Measurements from ENCODE around the gene BPIFB1.

Gene BPIFB1, protein sequence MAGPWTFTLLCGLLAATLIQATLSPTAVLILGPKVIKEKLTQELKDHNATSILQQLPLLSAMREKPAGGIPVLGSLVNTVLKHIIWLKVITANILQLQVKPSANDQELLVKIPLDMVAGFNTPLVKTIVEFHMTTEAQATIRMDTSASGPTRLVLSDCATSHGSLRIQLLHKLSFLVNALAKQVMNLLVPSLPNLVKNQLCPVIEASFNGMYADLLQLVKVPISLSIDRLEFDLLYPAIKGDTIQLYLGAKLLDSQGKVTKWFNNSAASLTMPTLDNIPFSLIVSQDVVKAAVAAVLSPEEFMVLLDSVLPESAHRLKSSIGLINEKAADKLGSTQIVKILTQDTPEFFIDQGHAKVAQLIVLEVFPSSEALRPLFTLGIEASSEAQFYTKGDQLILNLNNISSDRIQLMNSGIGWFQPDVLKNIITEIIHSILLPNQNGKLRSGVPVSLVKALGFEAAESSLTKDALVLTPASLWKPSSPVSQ

DNA sequence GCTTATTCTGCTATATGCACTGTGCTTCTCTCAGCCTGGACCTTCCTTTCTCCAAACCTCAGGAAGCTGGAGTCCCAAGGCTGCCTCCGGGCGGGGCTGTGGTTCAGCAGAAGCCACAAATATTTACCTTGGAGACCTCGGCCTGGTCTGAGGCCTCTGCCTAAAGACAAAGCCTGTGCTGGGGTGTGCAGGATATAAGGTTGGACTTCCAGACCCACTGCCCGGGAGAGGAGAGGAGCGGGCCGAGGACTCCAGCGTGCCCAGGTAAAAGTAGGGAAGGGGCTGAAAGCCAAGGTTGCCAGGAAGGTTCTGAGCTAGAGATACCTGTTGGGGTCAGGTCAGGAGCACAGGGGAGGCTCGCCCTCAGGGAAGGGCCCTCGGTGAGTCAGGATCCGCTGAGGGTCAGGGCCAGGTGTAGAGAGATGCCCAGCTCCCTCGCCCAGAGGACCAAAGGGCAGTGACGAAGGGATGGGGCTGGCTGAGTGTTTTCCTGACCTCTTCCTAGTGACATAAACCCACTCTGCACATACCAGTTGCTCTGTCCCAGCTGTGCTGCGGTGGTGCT lies at the start of gene BPIFB1:
TSS of gene BPIFB1 (plus strand) at position 224 of the 565 bp plus-strand sequence. CDS start 2,860 bp downstream, outside the sequence.
- no peak for DNase-seq

DNA sequence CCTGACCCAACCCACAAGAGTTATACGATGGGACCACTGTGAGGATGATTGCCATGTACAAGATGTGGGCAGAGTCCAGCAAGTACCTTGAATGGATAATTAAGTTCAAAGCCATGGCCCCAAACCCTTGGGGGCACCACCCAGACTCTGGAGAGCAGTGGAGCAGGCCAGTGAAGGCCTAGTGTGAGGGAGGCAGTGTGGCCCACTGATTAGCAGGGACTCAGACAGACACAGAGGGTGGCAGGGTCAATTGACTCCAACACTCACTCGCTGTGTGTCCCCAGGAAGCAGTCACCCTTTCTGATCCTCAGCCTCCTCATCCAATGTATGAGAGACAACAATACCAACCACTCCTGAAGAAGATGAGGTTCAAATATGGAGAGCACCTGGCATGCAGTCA lies 49.0 kb upstream of the BPIFB1 start:
- DNase-seq: no peak

DNA sequence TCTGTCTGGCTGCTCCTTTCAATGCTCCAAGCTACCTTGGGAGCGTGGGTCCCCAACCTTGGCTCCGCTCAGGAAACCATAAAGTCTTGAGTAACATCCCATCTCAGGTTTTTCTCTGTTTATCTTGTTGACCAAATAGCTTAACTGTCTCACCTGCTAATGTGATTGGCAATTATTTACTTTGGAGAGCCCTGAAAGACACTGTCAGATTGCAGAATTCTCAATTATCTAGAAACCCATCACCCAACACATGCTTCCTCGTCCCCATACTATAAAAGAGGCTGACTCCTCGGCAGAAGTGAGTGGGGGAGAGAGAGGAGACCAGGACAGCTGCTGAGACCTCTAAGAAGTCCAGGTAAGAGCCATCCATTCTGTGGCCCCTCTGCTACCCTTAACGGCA lies 47.3 kb upstream of the BPIFB1 start, which contains the start of gene BPIFA1:
TSS of gene BPIFA1 (plus strand) at position 301 of the 400 bp plus-strand sequence. CDS start 1,716 bp downstream, outside the sequence.
- no peak for DNase-seq

DNA sequence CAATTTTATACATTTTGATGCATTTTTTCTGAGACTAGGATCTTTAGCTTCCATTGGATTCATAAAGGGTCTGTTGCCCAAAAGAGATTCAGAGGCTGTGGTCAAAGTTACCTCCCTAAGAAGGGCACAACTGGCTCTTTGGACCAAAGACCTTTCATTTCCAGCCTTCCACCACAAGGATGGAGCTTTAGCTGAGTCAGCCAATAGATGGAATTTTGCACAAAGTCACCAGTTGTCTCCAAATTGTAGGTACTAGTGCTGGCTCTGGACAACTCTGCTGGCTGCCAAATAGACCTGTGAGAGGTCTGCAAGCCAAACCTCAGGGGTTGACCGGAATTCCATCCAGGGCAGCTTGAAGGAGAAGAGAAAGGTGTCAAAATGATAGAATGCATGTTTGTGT lies 46.7 kb upstream of the BPIFB1 start:
- no peak for DNase-seq

DNA sequence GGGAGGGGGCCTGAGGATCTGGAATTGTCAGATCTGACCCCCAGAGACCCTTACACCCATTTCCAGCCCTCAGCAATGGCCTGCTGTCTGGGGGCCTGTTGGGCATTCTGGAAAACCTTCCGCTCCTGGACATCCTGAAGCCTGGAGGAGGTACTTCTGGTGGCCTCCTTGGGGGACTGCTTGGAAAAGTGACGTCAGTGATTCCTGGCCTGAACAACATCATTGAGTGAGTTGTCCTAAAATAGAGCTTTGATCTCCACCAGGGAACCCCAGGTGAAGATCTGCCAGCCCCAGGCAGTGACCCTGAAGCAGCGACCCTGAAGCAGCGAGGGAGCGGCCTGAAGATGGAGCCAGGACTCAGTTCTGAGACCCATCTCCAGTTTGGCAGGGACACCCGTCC lies 45.0 kb upstream of the BPIFB1 start:
- no peak for DNase-seq

DNA sequence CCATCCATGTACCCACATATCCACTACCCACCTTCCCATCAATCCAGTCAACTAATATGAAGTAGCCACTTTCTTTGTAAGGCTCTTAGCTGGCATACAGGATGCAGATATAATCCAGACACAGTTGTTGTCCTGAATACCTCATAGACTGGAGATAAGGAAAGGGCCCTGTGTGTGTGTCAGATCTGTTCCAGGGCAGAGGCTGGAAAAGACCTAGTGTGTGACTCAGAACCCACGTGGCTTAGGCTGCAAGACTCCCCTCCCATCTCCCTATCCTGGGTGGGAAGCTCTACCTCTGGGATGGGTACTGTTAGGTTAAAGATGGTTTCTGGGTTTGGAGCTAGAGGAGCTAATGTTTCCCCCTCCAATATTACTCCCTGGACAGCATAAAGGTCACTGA lies 43.6 kb upstream of the BPIFB1 start:
- no peak for DNase-seq

DNA sequence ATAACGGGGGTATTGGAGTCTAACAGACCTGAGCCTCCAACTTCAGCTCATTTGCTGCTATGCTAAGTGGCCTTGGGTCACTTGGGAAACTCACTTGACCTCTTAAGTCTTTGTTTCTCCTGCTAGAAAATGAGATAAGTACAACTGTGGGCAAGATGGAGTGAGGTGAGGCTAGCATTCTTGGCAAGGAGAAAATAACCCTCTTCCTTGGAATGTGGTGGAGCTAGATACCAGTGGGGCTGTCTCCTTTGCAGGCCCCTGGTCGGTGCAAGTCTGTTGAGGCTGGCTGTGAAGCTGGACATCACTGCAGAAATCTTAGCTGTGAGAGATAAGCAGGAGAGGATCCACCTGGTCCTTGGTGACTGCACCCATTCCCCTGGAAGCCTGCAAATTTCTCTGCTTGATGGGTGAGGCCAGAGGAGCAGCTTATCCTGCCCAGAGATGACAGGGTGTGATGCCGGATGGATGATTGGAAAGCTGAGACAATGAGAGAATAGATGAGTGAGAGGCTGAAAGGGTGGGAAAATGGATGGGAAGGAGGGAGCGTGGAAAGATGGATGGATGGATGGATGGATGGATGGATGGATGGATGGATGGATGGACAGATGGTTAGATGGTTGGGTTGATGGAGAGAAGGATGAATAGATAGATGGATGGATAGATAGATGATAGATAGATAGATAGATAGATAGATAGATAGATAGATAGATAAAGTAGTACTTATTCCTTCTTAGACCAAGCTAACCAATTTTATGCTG lies 42.9 kb upstream of the BPIFB1 start:
- no peak for DNase-seq

DNA sequence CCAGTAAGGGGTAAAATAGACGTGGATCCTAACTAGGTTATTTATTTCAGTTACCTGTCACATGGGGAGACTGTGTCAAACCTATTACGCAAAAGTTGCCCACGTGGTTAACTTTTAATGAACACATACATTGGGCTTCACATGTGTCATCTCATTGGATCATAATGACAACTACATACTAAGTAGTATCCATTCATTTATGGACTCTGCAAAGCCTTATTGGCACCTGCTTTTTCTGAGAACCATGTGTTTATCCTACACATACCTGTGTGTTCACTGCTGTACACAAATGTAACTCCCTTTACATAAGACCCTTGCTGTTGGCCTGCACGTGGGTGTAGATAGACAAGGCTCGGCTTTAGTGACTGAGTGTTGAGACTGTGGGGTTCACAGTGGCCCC lies 42.1 kb upstream of the BPIFB1 start:
- no peak for DNase-seq

DNA sequence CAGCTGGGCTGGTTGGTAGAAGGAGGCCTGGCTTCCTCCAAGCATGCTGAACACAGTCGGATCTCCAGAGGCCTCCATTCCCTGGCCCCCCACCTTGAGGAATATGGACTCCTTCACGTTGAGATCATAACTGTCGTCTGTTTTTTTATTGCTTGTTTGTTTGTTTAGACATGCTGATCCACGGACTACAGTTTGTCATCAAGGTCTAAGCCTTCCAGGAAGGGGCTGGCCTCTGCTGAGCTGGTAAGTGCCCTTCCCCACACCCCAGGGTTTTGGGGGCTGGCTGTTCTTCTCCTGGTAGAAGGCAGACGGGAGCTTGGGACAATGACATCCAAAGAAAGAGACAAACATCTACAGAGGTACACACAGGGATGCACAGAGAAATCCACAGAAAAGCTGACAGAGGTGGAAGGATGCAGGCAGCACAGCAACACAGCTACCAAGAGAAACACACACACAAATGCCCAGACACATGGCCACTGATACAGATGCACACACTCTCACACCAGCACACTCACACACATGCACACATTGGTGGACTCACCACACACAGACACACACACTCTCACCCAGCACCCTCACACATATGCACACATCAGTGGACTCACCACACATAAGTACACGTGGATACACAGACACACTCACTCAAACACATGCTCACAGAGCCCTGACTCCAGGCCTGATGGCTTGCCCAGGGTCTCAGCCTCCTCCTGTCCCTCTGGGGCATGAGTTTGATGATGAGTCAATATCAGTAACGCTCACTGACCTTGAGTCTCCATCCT lies 40.5 kb upstream of the BPIFB1 start:
- no peak for DNase-seq

DNA sequence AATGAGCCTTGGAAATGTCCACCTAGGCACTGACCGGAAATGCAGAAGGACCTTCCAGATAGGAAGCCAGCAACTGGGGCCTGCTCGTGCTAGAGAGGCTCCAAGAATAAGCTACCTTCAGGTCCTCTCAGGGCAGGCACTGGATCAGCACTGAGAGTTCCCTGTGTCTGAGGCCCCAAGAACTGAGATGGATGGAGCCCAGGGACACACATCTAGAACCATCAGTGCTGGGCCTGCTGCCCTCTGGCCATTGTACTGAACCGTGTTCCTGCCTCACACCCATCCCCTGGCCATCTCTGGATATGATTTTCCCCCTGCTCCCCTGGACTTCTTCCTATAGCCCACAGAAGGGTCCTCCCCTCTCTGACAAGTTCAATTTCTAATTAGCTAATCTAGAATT lies 36.9 kb upstream of the BPIFB1 start:
- no peak for DNase-seq

DNA sequence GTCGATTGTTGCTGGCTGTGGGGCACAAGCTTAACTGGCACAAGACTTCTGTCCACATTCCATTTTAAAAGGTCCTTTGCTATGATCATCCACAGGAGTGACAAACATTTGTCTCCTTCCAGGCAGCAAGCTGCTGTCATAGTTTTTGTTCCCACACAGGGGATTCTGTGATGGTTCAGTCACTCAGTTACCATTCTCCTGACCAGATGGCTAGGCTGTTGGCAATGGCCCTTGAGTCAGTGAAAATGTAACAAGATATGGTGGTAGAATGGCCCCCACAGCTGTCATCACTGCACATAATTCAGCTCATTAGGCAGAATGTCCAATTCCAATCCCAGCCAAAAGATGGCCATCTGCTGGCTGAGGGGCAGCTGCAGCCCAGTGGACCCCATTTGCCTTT lies 33.6 kb upstream of the BPIFB1 start:
- no peak for DNase-seq

DNA sequence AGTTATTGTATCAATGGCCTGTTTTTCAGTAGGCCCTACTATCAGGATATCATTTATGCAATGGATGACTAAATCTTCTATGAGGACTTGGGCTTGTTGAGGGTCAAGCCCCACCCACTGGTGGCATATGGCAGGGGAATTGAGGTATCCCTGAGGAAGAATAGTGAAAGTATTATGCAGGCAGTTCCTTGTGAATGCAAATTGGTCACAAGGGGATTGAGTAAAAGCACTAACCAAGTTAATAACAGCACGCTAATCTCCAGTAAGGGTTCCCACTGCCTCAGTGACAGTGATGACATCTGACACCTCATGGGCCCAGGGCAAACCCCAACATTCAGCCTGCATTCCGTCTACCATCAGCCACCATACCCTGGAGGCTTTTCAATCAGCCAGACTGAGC lies 32.3 kb upstream of the BPIFB1 start:
- no peak for DNase-seq

DNA sequence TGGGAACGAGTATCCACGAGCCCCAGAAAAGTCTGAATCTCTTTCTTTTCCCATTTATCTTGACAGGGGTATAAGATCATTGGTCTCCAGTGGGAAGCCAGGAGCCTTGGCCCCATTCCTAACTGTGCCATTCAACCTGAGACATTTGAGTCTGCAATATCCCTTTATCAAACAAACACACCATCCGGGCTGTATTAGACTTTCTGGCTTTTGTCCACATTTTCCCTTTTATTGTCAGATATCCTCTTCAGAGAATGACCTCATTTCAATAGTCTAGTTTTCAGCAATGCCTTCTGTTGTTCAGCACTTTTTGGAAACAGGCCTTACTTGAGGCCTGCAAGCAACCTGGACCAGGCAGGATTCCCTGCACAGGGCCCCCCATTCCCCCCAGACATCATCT lies 31.5 kb upstream of the BPIFB1 start:
- DNase-seq: no peak

DNA sequence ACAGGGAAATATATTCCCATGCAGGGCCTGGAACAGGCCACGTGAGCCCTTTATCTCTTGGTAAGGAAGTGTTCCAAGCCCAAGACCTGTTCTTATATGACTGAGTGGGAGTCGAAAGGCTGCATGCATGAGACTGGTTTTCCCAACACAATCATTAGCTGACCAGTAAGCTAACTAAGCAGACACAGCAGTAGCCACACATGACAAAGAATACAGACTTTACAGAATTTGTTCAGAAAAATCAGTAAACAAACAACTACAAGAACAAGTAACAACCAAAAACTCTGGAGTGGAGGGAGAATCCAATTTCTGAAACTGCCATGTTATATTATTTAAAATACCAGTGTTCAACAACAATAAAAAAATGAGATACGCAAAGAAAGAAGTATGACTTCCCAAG lies 30.6 kb upstream of the BPIFB1 start:
- DNase-seq: no peak

DNA sequence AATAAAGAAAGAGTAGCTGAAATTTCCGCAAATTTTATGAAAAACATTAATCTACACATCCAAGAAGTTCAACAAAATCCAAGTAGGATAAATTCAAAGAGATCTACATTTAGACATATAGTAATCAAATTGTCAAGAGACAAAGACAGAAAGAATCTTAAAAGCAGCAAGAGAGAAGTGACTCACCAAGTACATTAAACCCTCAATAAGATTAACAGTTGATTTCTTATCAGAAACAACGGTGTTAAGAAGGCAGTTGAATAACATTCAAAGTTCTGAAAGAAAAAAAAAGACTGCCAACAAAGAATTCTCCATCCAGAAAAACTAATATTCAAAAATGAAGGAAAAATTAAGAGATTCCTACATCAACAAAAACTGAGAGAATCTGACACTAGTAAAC lies 28.0 kb upstream of the BPIFB1 start:
- DNase-seq: no peak

DNA sequence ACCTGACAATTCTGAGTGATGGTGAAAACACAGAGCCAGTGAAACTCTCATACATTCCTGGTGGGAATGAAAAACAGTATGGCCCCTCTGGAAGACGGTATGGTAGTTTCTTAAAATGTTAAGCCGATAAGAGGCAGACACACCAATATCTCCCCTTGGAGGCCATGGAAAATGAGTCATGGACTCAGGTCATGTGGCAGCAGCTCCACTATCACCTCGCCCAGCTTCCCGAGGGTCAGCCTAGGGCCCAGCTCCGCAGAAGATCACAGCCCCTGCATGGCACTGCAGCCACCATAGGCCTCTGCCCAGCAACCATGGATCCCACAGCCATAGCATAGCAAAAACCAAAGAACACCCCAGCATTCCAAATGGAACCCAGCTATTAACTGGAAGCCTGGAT lies 25.8 kb upstream of the BPIFB1 start:
- no peak for DNase-seq

DNA sequence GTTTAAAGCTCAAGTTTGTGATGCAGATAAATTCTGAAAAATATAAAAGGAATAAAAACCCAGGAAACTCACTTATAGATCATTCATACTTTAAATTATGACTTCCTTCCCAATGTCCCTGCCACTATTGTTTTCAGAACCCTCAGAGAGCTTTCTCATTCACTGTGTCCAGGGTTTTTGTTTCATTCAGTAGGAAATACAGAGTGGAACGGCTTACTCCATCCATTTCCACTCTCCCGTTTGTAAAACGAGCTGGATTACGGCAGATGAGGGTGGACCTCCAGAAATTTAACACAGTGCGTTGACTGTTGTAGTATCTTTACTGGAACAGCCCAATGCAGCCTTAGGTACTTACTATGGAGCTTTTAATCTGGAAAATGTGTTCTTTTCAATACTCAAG lies 23.6 kb upstream of the BPIFB1 start:
- no peak for DNase-seq

DNA sequence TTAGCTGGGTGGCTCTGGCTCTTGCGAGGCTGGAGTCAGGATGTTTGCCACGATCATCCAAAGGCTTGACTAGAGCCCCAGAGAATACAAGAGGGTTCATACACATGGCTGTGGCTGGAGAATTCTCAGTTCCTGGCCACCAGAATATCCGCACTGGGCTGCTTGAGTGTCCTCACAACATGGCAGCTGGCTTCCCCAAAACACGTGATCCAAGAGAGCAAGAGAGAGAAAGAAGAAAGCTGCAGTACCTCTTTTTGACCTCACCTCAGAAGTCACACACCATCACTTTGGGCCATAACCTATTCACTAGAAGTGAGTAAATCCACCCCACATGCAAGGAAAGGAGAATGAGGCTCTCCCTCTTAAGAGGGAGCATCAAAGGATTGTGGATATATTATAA lies 21.5 kb upstream of the BPIFB1 start:
- no peak for DNase-seq

DNA sequence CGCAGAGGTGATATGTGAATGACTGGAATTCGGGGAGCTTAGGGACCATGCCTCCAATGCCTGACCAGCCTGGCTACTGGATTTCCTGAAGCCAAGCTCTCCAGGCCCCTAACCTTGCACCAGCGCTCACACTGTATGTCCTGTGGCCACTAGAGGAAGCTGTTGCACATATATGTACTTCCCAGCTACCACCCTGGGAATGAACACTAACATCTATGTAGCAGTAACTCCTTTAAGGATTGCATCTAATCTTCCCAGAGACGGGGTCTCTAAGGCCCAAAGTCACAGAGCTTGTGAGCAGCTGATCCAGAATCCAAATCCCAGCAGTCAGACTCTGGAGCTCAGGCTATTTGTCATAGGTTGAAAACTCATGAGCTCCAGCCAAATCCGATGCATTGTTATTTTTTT lies 20.4 kb upstream of the BPIFB1 start:
- no peak for DNase-seq

DNA sequence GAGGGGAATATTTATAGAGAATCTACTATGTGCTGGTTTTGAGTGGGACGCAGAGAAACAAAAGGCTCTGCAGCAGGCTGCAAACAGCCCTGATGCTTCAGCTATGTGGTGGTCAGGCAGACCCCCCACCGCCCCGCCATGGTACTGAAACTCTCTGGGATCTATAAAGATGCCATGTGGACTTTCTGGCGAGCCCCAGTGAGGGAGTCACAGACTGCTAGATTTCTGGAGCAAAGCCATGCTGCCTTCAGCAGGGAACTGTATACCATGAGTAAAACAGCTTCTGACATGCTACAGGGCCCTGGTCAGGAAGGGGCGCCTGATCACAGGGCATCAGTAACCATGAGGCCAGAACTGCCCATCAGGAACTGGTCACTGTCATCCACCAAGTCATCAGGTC lies 19.2 kb upstream of the BPIFB1 start:
- no peak for DNase-seq

DNA sequence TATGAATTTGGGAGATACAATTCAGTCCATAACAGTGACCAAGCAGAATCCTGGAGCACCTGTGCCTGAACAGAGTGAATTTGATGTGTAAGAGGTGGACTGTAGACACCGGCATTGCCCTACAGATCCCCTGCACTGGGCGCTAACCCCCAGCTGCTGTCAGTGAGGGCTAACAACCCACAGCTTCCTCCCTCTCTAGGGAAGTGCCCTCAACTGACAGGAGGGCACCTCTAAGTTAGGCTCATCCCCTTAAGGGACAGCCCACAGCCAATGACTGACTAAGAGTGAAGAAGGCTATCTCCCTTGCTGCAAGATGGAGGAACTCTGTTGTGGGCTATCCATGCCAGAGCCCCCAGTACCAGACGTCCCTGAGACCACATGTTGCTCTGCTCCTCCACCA lies 15.3 kb upstream of the BPIFB1 start:
- no peak for DNase-seq

DNA sequence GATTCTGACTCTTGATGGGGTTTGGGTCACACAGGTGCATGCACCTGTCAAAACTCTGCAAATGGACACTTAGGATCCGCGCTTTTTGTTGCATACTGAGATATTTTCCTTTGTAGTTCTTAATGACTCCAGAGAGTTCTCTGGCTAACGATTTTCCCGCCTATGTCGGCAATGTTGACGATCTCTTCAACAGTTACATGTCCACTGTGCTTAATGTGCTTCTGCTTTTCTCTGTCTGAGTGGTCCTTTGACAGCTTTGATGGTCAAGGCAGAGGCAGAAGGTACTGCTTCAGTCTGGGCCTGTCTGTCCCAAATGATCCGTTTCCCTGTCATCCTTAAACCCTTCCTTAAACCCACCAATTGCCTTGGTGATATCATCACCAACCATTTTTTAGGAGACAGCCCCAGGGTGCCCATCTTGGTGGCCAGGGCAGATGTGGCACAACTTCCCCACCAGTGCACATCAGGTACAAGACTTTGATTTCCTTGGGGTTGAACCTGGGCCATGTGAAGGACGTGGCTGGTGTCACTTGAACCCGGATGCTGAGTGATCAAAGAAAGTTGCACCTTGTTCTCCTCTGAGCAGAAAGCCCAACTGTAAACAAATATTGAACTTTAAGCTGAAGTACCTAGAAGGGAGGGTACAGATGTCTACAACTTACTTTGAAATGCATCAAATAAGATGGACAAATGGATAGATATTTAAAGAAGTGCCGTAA lies 10.7 kb upstream of the BPIFB1 start:
- no peak for DNase-seq
